NCI-H1694 (cell line): Measurements from ENCODE around the gene TBCCD1.
"Not testable (repeated sequence)": the region's sequence is repeated elsewhere in the genome, so short reads cannot be mapped to it uniquely, and the experiment has no call there.

Source experiments
- DNase-seq: peaks from one replicate; lab custom pipeline; 2025; lab: John Stamatoyannopoulos, UW

The TBCCD1 gene

DNA sequence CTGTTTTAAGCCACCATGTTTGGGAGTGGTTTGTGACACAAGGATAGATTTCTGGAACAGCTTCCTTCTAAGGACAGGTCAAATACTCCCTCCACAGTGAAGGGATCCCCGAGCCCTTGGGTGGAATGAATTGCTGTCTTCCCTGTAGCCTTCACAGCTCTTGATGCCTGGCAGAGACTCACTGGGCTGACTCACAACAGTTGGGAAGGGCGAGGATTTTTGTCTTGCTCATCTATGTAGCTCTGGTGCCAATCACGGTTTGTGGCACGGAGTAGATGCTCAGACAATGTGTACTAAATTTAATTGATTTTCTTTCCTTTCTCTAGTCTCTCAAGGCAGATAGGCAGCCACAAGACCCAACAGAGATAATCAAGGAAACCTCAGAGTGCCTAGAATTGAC is 49.9 kb downstream of the TBCCD1 start:
- DNase-seq: no peak

DNA sequence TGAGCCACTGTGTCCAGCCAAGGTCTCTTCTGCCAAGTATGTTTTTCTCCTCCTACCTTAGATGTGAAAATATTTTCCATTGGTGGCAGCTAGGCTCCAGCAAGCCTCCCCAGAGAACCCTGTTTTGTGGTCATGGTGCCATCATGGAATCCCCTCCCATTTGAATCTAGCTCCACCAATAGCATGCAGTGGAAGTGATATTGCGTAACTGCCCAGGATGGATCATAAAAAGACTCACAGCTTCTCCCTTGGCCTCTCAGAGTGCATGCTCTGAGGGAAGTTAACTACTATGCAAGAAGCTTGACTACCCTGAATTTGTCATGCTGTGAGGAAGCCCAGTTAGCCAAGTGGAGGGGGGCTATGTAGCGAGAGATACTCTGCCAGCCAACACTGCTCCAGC is 50.5 kb downstream of the TBCCD1 start:
- no peak for DNase-seq

DNA sequence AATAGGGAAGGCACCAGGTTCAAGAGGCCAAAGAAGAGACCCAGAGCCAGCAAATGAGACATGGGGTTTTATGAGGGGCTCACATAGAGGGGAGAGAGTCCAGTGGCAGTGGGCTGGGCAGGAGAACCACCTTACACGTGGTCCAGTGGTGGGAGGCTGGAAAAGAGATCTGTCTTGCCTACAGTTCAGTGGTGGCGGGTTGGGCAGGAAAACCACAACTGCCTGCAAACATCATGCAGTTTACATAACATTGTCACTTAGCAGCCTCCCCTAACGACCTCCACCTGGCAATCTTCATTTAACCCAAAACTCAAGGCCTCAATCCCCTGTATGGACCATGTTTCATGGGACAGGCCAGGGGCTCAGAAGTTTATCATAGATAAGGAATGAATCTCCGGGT is 52.0 kb downstream of the TBCCD1 start:
- DNase-seq: no peak

DNA sequence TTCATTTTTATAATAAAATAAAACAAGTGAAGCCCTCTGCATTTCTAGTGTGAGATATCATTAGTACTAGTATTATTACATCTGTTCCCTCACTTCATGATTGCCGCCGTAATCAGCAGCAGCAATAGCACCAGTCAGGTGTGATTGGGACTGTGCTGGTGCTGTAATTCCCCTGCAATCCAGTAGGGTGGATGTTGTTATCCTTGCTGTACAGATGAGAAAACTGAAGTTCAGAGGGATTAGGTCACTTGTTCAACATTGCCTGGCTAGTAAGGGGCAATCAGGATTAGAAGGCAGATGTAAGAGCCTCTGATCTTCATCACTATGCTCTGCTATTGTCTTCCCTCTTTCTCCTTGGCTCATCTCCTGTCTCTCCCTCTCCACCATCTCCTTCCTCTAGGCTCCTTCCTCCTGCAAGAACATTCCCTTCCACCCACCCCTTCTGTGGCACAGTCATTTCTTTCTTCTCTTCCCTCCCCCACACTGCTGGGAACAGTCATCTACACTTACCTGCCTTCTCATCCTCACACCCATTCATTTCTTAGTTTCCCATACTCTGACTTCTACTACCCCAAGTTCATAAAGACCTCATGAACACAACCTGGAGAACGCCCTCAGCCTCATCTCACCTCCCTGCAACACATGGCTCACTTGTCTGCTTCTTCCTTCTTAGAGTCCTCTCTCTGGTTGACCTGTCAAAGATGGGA is 52.7 kb downstream of the TBCCD1 start:
- no peak for DNase-seq

DNA sequence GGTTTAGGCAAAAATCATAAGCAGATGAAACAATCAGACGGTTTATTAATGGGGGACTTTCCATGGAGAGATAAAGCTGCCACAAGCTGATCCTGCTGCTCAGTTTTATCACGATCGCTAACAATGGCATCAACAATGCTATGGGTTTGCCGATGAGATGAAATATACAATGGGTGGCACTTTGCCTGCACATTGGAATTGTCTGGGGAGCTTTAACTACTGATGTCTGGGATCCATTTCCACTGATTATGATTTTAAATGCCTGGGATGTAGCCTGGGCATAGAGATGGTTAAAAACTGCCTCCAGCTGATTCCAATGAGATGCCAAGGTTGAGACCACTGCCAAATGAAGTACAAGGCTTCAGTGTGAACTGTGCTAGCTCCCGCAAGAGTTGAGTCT is 53.8 kb downstream of the TBCCD1 start:
- DNase-seq: no peak

DNA sequence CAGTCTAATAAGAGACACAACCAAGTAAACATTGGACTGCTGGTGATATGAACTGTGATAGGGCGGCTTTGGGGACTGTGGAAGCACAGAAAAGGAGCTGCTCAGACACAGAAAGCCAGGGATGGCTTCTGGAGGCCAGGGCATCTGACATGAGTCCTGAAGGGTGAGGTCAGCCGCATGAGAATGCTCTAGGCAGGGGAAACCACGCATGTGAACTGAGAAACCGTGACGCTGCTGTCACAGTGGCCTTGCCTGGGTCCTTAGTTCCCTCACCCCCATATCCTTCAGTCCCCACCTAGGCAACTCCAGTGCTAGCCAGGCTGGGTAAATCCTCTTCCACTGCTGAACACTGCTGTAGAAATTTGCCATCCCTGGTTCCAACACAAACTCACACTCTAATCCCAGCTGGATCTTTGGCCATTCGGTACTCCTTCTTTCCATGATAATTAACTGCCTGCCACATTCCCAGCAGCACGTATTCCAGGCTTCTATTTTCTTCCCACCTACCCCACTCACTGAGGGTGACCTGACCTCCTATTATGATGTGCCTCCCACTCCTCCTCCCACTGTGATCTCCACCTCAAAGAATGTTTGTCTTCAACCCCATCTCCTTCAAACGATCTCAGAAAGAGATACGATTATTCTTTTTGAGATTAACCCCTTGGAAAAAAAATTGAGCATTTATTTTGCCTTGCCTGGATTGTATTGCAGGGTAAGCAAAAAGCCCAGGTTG is 54.4 kb downstream of the TBCCD1 start:
- DNase-seq: no peak

DNA sequence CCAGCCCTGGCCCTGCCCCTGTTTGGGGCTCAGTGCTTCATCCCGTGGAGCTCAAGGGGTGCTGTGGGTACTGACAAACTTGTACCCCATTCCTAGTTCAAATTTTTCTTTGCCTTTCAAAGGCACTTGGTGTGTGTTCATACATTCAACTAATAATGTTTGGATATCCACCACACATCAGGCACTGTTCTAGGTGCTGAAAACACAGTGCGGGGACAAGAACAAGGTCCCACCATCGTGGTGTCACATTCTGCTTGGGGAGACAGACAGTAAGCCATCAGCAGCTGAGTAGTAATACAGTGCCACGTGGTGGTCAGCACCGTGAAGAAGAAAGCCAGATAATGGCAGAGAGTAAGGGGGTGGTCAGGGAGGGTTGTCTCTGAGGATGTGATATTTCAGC is 55.4 kb downstream of the TBCCD1 start:
- DNase-seq: no peak

DNA sequence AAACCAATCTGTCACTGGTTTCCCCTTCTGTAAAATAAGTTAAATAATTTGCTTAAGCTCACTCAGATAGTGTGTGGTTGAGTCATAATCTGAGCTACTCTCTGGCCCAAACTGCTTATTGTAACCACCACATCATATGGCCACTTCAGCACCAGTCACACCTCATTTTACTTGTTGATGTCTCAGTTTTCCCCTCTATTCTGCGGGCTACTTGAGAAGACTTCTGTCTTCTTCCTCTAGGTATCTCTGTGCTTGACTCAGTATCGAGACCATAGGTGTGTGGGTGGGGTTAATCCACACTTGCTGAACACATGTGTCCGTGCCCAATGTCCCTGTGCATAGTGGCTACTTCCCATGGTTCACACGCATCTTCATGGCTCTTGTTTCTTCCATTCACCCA is 55.9 kb downstream of the TBCCD1 start:
- no peak for DNase-seq

DNA sequence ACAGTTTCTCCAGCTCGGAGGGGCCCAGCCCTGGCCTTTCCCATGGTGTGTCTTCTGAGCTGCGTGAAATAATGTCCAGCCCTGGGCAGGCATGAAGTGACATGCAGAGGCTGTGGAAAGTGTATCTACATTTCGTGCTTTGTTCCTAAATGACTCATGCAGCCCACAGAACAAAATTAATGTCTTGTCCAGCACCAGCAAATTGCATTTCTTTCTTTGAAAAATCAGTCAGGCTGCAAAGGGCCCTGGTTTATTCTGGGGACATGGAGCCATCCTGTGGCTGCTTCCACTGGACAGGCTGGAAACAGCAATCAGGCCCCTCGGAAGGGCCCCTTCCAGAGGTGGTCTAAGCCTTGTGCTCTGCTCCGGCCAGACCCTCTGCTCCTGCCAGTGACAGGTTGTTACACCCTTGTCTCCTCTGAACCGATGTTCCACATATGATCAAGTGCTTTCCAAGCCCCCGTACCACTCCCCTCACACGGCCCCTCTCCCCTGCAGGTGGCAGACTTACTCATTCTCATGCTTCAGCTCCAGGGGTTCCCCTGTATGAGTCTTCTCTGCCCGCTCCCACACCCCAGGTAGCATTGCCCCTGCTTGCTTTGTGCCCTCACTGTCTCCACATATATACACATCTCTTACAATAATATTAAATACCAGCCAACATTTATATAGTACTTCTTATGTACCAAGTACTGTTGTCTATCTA is 56.6 kb downstream of the TBCCD1 start:
- DNase-seq: no peak

DNA sequence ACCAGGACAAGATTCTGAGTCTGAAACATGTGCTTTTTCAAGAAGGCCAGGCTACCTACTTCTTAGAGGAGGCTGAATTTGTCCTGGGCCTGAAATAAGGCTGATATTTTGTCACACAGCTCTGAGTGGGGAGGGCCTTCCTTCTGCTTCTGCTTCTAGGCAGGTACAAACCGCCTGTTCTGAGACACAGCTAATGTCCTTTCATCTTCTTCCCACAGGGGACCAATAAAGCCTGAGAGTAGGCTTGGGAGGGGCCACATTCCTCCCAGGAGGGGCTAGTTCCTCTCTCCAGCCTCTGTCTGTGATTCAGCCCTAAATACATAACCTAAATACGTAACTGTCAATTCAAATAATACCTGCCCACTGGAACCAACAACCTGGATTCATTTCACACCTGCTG is 57.7 kb downstream of the TBCCD1 start:
- no peak for DNase-seq

DNA sequence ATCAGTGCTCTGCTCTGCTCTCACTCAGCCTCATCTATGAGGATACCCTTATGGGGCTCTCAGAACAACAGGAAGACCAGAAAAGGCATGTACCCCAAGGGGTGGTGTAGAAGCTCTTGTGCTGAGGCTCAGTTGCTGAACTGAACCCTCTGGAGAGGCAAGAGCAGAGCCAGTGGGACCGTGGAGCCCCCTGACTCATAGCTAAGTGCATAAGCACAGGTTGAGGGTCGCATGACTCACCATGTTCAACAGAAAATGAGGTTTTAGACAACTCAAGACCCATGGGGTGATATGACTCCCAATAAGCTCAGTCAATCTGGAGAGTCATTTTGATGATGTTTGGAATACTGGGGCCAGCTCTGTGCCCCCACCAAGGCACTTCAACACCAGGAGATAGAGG is 60.3 kb downstream of the TBCCD1 start:
- DNase-seq: no peak

DNA sequence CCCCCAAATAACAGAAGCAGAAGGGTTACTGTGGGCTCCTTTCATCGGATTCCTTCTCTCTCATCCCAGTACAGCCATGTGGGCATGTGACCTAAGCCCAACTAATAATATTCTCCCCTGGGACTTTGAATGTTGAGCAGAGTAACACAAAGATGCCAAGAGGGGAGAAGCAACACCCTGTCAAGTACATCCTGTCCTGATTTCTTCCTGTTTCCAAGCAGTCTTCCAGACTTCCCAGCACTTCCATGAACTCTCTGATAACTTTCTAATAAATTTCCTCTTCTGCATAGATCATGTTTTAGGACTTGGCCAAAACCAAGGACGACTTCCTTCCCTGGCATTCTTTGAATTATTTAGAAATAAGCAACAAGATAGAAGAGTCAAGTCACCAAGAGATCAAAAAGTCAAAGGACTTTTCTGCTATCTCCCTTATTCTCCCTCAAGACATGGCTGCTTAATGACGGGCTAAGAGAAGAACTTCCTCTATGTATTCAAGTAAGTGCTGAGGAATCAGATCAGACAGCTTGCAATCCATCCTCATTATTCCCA is 60.9 kb downstream of the TBCCD1 start:
- no peak for DNase-seq

DNA sequence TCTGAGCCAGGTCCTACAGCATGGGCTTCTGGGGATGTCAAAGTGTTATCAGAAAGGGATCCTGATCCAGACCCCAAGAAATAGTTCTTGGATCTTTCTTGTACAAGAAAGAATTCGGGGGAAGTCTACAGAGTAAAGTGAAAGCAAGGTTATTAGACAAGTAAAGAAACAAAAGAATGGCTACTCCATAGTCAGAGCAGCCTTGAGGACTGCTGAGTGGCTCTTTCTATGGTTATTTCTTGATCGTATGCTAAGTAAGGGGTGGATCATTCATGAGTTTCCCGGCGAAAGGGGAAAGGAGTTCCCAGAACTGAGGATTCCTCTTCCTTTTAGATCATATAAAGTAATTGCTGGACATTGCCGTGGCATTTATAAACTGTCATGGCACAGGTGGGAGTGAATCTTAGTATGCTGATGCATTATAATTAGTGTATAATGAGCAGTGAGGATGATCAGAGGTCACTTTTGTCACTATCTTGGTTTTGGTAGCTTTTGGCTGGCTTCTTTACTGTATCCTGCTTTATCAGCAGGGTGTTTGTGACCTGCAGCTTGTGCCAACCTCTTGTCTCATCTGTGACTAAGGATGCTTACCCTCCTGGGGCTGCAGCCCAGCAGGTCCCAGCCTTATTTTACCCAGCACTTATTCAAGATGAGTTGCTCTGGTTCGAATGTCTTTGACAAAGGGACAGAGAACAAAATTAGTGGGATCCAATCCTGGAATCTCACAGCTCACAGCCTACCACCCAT is 64.0 kb downstream of the TBCCD1 start:
- no peak for DNase-seq

DNA sequence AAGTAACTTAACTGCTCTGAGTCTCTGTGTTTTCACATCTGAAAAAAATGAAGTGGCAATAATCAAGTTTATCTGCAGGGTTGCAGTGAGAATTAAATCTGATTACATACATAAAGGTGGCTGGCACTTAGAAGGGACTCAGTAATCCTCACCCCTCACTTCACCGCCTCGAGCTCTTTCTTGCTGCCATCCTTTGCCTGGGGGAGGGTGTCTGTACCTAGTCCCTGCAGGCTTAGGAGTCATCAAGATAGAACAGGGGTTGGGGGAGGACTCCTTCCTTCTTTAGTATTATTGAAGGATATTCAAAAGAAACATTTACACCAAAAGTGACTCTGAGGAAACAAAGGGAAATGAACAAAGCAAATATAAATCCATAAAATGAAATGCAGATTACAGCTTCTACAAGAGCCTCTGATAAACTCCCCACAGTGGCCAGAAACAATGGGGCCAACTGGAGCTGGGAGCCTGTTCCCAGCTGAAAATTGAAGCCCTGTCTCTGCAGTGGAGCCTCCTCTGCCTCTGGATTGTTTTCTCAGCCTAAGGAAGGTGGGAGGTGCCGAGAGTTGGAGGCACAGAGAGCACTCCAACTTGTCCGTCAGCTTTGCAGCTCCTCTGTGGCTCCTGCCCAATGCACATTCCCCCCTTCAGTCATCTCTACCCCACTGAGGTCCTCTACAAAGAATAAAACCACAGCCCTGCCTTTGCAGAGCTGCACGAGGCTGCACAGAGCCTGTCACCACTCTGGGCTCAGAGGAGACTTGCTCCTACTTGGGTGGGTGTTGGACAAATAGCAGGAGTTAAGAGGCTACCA is 64.8 kb downstream of the TBCCD1 start:
- no peak for DNase-seq

DNA sequence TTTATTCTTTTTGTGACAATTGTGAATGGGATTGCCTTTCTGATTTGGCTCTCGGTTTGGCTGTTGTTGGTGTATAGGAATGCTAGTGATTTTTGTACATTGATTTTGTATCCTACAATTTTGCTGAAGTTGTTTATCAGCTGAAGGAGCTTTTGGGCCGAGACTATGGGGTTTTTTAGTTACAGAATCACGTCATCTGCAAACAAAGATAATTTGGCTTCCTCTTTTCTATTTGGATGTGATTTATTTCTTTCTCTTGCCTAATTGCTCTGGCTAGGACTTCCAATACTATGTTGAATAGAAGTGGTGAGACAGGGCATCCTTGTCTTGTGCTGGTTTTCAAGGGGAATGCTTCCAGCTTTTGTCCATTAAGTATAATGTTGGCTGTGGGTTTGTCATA is 67.2 kb downstream of the TBCCD1 start:
- DNase-seq: not testable (repeated sequence)

DNA sequence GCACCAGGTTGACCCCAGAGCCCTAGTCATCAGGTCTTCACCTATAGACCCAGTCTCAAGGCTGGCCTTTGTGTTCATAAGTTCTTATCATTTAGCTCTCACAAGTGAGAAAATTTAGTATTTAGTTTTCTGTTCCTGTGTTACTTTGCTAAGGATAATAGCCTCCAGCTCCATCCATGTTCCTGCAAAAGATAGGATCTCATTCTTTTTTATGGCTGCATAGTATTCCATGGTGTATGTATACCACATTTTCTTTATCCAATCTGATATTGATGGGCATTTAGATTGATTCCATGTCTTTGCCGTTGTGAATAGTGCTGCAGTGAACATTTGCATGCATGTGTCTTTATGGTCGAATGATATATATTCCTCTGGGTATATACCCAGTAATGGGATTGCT is 69.1 kb downstream of the TBCCD1 start:
- not testable (repeated sequence) for DNase-seq

DNA sequence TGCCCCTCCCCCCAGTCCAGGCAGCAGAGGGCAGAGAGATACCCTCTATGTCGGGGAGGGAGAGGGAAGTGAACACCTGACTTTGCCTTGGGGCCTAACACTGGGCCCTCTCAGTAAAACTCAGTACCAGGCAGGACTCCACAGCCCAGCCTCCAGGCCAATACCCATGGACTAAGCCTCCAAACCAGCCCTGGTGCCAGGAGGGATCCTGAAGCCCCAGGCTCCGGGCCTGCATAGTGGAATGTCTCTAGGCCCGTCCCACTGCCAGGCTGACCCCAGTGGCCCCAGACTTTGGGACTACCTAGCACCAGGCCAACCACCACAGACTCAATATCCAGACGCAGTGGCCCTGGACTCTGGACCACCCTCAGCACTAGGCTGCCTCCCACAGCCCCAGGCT is 69.5 kb downstream of the TBCCD1 start:
- no peak for DNase-seq

DNA sequence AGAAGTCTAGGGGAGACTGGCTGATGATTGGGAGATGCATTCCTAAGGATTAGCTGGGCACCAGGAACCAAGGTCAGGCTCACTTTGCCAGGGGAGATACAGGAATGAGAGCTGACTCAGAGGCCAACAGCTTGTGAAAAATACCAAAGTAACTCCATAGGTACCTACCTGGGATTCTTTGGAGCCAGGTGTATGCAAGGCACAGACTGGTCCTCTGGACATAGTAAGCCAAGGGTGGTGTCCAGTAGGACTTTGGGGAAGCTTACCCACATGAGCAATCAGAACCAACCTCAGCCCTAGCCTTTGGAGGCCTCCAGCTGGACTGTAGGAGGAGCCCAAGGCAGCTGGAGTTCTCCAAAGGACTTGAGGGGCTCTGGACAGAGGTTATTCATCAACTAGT is 70.5 kb downstream of the TBCCD1 start:
- no peak for DNase-seq
